HPDE6-E6E7 (cell line): ENCODE data around the gene MYCBPAP.
"Not testable (repeated sequence)": the region's sequence is repeated elsewhere in the genome, so short reads cannot be mapped to it uniquely, and the experiment has no call there.

Experiments used
- DNase-seq: peaks from one replicate; pipeline ENCODE4 v3.0.0; 2011; ENCODE audit warnings: missing footprints; ENCODE audit errors: extremely low spot score

MYCBPAP gene

GRCh38 chr17:50472286-50472685 lies 36.0 kb upstream of the MYCBPAP start:
- no peak for DNase-seq

- DNase-seq = not testable (repeated sequence)
These were observed 35.5 kb upstream of the MYCBPAP start for GRCh38 chr17:50472761-50473161.

GRCh38 chr17:50473901-50474300 lies 34.3 kb upstream of the MYCBPAP start:
- DNase-seq = no peak

DNA sequence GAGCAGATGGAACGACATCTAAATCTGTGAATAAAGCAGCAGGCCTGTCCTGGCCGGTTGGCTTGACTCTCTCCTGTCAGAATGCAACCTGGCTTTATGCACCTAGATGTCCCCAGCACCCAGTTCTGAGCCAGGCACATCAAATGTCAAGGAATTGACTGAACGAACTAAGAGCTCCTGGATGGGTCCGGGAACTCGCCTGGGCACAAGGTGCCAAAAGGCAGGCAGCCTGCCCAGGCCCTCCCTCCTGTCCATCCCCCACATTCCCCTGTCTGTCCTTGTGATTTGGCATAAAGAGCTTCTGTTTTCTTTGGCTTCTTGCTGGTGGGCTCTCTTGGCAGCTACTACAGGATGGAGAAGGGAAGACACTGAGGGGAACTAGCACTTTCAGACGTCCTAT lies 33.7 kb upstream of the MYCBPAP start:
- DNase-seq = no peak

DNA sequence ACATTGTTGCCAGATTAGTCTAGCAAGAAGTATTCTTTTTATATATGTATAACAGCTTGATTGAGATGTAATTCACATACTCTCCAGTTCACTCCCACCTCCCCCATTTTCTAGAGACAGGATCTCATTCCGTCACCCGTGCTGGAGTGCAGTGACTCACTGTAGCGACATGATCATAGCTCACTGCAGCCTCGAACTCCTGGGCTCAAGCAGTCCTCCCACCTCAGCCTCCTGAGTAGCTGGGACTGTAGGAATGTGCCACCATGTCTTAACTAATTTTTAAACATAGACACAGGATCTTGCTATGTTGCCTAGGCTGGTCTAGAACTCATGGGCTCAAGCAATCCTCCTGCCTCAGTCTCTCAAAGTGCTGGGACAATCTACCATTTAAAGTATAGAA lies 32.9 kb upstream of the MYCBPAP start:
- no peak for DNase-seq

- not testable (repeated sequence) for DNase-seq
These were observed 32.3 kb upstream of the MYCBPAP start for GRCh38 chr17:50475775-50476544.

GRCh38 chr17:50476545-50477315 lies 31.5 kb upstream of the MYCBPAP start:
- no peak for DNase-seq

- no peak for DNase-seq
These were observed 30.3 kb upstream of the MYCBPAP start for GRCh38 chr17:50477976-50478375.

- DNase-seq = peak; percentile 67
These were observed 29.6 kb upstream of the MYCBPAP start, which contains the start of gene RSAD1 for GRCh38 chr17:50478391-50479381. Gene RSAD1, plus strand, starts transcription at chr17:50478860. Its CDS starts 25 bp downstream, at chr17:50478885.

DNA sequence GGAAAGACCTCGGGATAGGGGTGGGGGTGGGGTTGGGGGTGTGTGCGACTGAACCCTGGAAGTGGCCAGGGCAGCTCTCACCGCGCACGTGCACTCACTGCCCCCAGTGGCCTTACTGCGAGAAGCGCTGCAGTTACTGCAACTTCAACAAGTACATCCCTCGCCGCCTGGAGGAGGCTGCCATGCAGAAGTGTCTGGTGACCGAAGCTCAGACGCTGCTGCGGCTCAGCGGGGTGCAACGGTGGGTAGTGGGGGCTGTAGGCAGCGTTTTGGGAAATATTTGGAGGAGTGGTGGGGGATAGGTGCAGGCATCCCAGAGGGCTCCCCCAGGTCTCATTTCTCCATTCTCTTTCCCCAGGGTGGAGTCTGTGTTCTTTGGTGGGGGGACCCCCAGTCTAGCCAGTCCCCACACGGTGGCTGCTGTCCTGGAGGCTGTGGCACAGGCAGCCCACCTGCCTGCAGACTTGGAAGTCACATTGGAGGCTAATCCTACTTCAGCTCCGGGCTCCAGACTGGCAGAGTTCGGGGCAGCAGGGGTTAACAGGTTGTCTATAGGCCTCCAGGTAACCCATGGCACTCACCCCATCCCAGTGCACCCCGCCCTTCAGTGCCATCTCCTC lies 28.6 kb upstream of the MYCBPAP start:
- DNase-seq = peak; percentile 82

- DNase-seq = no peak
These were observed 28.0 kb upstream of the MYCBPAP start for GRCh38 chr17:50480142-50480764.

- DNase-seq = no peak
These were observed 27.3 kb upstream of the MYCBPAP start for GRCh38 chr17:50480854-50481490.

- no peak for DNase-seq
These were observed 26.6 kb upstream of the MYCBPAP start for GRCh38 chr17:50481648-50482047.

DNA sequence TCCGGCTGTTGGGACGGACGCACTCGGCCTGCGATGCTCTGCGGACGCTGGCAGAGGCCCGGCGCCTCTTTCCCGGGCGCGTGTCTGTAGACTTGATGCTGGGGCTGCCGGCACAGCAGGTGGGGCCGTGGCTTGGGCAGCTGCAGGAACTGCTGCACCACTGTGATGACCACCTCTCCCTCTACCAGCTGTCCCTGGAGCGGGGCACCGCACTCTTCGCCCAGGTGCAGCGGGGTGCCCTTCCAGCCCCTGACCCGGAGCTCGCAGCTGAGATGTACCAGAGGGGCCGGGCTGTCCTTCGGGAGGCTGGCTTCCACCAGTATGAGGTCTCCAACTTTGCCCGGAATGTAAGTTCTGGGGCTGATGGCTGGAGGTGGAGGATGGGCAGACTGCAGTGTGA lies 26.1 kb upstream of the MYCBPAP start:
- DNase-seq = no peak

DNA sequence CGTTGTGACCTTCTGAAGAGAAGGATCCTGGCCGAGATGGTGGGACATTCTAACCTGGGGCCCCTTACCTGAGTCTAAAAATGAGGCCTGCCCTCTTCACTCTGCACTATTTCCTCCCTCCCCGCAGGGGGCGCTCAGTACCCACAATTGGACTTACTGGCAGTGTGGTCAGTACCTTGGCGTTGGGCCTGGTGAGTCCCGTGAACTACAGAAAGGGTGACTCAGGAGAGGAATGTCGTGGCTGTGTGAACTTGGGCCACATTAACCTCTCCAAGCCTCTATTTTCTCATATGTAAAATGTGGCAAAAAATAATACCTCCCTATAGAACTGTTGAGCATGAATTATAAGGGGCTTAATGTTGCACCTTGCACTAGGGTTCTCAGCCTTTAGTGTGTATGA lies 25.7 kb upstream of the MYCBPAP start:
- DNase-seq = peak; percentile 76

DNA sequence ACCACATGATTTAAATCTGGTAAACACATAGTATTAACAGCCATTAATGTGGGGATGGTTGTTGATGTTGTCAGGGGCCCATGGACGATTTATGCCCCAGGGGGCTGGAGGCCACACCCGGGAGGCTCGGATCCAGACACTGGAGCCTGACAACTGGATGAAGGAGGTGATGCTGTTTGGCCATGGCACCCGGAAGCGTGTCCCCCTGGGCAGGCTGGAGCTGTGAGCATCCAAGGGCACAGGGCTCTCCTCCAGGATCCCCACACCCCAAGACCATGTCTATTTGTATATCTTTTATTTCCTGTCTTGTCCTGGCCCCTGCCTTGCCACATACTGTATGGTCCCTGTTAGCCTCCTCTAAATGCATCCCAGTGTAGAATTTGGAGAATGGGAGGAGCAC lies 25.0 kb upstream of the MYCBPAP start:
- DNase-seq = no peak

DNA sequence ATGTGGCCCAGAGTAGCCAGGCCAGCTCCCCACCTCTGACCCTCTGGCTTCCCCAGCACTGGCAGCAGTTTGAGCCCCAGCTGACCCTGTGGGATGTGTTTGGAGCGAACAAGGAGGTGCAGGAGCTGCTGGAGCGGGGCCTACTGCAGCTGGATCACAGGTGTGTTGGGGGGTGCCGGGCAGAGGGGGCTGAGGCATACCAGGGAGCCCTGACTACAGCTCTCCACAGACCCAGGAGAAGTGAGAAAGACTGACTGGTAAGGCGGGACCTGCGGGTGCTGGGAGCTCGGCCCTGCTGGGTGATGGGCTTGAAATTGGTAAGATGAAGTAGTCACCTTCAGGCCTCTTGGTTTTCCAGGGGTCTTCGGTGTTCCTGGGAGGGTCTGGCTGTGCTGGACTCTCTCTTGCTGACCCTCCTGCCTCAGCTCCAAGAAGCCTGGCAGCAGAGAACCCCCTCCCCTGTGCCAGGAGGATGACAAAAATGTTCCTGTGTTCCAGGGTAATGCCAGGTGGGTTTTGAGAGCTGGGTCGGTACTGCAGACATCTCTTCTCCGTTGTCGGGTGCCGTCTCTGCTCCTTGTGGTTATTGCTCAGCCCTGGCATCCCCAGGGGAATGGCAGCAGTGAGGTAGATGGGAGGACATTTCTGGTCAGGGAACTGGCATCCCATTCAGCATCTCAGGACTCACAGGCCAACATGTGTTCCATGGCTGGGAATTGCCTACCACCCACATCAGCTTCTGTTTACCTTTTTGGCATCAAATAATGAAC lies 23.7 kb upstream of the MYCBPAP start:
- no peak for DNase-seq

- peak; percentile 99 for DNase-seq
These were observed 20.8 kb upstream of the MYCBPAP start for GRCh38 chr17:50487213-50488096.

DNA sequence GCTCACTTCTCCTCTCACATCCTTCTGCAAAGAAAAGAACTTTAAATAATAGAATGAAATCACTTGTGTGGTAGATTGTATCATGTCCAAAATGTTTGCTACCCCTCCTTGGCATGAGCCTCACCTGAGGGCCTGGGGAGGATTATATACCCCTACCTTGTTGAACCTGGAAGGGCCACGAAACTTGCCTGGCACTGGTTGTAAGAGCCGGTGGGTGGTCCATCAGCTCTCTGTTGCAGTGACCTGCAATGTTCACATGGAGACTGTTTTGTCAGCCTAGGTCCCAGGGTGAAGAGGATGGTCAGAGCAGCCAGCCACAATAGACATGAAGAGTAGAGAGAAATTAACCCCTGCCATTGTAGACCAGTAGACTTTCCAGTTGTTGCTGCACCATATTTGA lies 19.4 kb upstream of the MYCBPAP start:
- DNase-seq = no peak
